Astrocyte (in vitro differentiated cells and primary cell): Measurements from ENCODE around the gene OR11G2. TPM values are rescaled to one million over a fixed set of nuclear protein-coding genes. Genes with fewer than 3 reads are reported as not detected.

Experiments used
- DNase-seq: peaks from one replicate; pipeline ENCODE4 v3.0.0-alpha.2; 2010; ENCODE audit warnings: low read depth
- FAIRE-seq: peaks from 2 replicates; lab custom pipeline; 2011; peaks lifted over from hg19 to GRCh38; lab: Jason Lieb, UNC
- H2AFZ ChIP-seq: 2 replicates; pipeline ENCODE4 v1.6.0; 2012; ENCODE audit warnings: low read depth, low read length, inconsistent platforms
- H3K27ac ChIP-seq: 2 replicates; pipeline ENCODE4 v1.5.1; 2011; ENCODE audit warnings: low read depth, low read length, inconsistent platforms
- H3K27me3 ChIP-seq: 2 replicates; pipeline ENCODE4 v1.6.0; 2011; ENCODE audit warnings: low read length, inconsistent platforms; ENCODE audit not compliant: insufficient read depth
- H3K36me3 ChIP-seq: 2 replicates; pipeline ENCODE4 v1.5.1; 2011; ENCODE audit warnings: low read length, inconsistent platforms; ENCODE audit not compliant: insufficient read depth
- H3K4me1 ChIP-seq: 2 replicates; pipeline ENCODE4 v1.5.1; 2011; ENCODE audit warnings: low read length, inconsistent platforms; ENCODE audit not compliant: insufficient read depth
- H3K4me2 ChIP-seq: 2 replicates; pipeline ENCODE4 v1.6.0; 2012; ENCODE audit warnings: low read length, inconsistent platforms
- H3K4me3 ChIP-seq: 2 replicates; pipeline ENCODE4 v1.5.1; 2011; ENCODE audit warnings: low read depth, mild to moderate bottlenecking, low read length, inconsistent platforms; ENCODE audit not compliant: insufficient read depth
- H3K79me2 ChIP-seq: 2 replicates; pipeline ENCODE4 v1.6.0; 2012; ENCODE audit warnings: mild to moderate bottlenecking, low read length, inconsistent platforms; ENCODE audit not compliant: insufficient read depth
- H3K9ac ChIP-seq: 2 replicates; pipeline ENCODE4 v1.6.0; 2012; ENCODE audit warnings: mild to moderate bottlenecking, low read length, inconsistent platforms
- H3K9me3 ChIP-seq: 2 replicates; pipeline ENCODE4 v1.5.1; 2012; ENCODE audit warnings: low read depth, mild to moderate bottlenecking, low read length, inconsistent platforms; ENCODE audit not compliant: insufficient read depth
- H4K20me1 ChIP-seq: 2 replicates; pipeline ENCODE4 v1.6.0; 2012; ENCODE audit warnings: low read length, inconsistent platforms; ENCODE audit not compliant: insufficient read depth
- H3K27ac Mint-ChIP-seq: one replicate; pipeline ENCODE4 v1.8.0; 2021; ENCODE audit warnings: mild to moderate bottlenecking, mixed read lengths; ENCODE audit not compliant: unreplicated experiment
- H3K27me3 Mint-ChIP-seq: one replicate; pipeline ENCODE4 v1.8.0; 2021; ENCODE audit warnings: low read depth, mixed read lengths; ENCODE audit not compliant: unreplicated experiment
- H3K36me3 Mint-ChIP-seq: one replicate; pipeline ENCODE4 v1.8.0; 2021; ENCODE audit warnings: low read depth, mixed read lengths; ENCODE audit not compliant: unreplicated experiment
- H3K4me1 Mint-ChIP-seq: one replicate; pipeline ENCODE4 v1.8.0; 2021; ENCODE audit warnings: low read depth, mixed read lengths; ENCODE audit not compliant: unreplicated experiment
- H3K4me3 Mint-ChIP-seq: one replicate; pipeline ENCODE4 v1.8.0; 2021; ENCODE audit warnings: mild to moderate bottlenecking, moderate library complexity, mixed read lengths; ENCODE audit not compliant: unreplicated experiment
- H3K9me3 Mint-ChIP-seq: one replicate; pipeline ENCODE4 v1.8.0; 2021; ENCODE audit warnings: mild to moderate bottlenecking, mixed read lengths; ENCODE audit not compliant: unreplicated experiment
- CTCF ChIP-seq: IDR thresholded peaks from 2 replicates; pipeline ENCODE4 v1.5.1; 2011; ENCODE audit warnings: low read depth, mild to moderate bottlenecking, inconsistent platforms, low read length, moderate library complexity; ENCODE audit not compliant: insufficient read depth
- EZH2 ChIP-seq: IDR thresholded peaks from 2 replicates; pipeline ENCODE4 v1.6.1; 2012; ENCODE audit warnings: mild to moderate bottlenecking, low read length, inconsistent platforms; ENCODE audit not compliant: insufficient read depth
- total RNA-seq: library from RNA; stranded (reverse); gene quantifications from 2 replicates; pipeline ENCODE4 v1.2.1, GENCODE V29; 2021

OR11G2 gene
- total RNA-seq, 1 donor from 2014 or later = not detected

GRCh38 chr14:20179880-20180279, 10.8 kb upstream of the OR11G2 start:
- Histone ChIP-seq H3K4me1 (no peaks in the 10 kb centered on the region), H3K9me3 (no peaks in the 10 kb centered on the region), H3K27me3 (no peaks in the 10 kb centered on the region), H3K79me2 (no peaks in the 10 kb centered on the region), H2AFZ (no peak overlapping the region), H4K20me1 (no peaks in the 10 kb centered on the region), H3K4me2 (no peak overlapping the region), H3K27ac (no peak overlapping the region), H3K9ac (no peak overlapping the region), H3K4me3 (no peak overlapping the region), H3K36me3 (no peaks in the 10 kb centered on the region)
- Mint-ChIP-seq H3K27ac (no peak overlapping the region), H3K36me3 (no peaks in the 10 kb centered on the region), H3K27me3 (no peaks in the 10 kb centered on the region), H3K9me3 (peaks cover 7% of the 10 kb centered on the region), H3K4me3 (no peak overlapping the region), H3K4me1 (no peaks in the 10 kb centered on the region)
- FAIRE-seq = no peak
- no peak for DNase-seq
- no peak for TF ChIP-seq CTCF
- no peak for TF ChIP-seq EZH2

- Mint-ChIP-seq H3K4me3 (no peak overlapping the region), H3K27ac (no peak overlapping the region), H3K4me1 (no peaks in the 10 kb centered on the region), H3K36me3 (no peaks in the 10 kb centered on the region), H3K9me3 (peaks cover 7% of the 10 kb centered on the region), H3K27me3 (no peaks in the 10 kb centered on the region)
- Histone ChIP-seq H3K4me2 (no peak overlapping the region), H3K27me3 (no peaks in the 10 kb centered on the region), H3K27ac (no peak overlapping the region), H3K9me3 (peaks cover under 1% of the 10 kb centered on the region), H3K9ac (no peak overlapping the region), H2AFZ (no peak overlapping the region), H3K4me3 (no peak overlapping the region), H4K20me1 (no peaks in the 10 kb centered on the region), H3K79me2 (no peaks in the 10 kb centered on the region), H3K4me1 (no peaks in the 10 kb centered on the region), H3K36me3 (no peaks in the 10 kb centered on the region)
- FAIRE-seq (no peak), DNase-seq (no peak)
- TF ChIP-seq CTCF = no peak
- TF ChIP-seq EZH2 = no peak
Measured at GRCh38 chr14:20180486-20180885, 10.2 kb upstream of the OR11G2 start.

GRCh38 chr14:20184181-20184580, 6.5 kb upstream of the OR11G2 start:
- Mint-ChIP-seq H3K36me3 (no peaks in the 10 kb centered on the region), H3K27me3 (no peaks in the 10 kb centered on the region), H3K4me1 (no peaks in the 10 kb centered on the region), H3K9me3 (peaks cover under 1% of the 10 kb centered on the region), H3K4me3 (no peak overlapping the region), H3K27ac (no peak overlapping the region)
- H3K27me3 ChIP-seq = no peaks in the 10 kb centered on the region
- H3K4me1 ChIP-seq = no peaks in the 10 kb centered on the region
- H3K9me3 ChIP-seq = peaks cover 2% of the 10 kb centered on the region
- no peak overlapping the region for H3K9ac ChIP-seq
- H3K27ac ChIP-seq = no peak overlapping the region
- FAIRE-seq = no peak
- H3K4me2 ChIP-seq = no peak overlapping the region
- no peaks in the 10 kb centered on the region for H3K79me2 ChIP-seq
- no peak for DNase-seq
- H3K36me3 ChIP-seq = no peaks in the 10 kb centered on the region
- no peak overlapping the region for H2AFZ ChIP-seq
- H4K20me1 ChIP-seq = no peaks in the 10 kb centered on the region
- H3K4me3 ChIP-seq = no peak overlapping the region
- TF ChIP-seq CTCF (no peak), EZH2 (no peak)
